ENCODE measurements around the gene PCNT.

DNA sequence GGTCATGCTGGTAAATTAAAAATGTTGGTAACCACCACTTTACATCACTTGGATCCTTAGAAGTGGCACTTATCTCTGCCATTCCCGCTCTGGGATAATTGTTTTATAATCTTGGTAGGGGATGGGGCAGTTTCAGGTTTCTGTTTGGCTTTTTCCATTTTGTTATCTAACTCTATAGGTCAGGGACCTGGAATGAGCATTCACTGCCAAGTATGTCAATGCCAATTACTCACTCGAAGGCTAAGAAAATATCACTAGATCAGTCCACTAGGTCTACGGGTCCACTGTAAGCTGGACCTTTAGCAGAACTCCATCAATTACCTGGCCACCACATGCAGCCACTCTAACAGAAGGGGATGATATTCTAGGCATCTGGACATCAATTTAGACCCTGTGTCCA lies 130.2 kb downstream of the PCNT start:
- TF ChIP-seq, protein P1, sequence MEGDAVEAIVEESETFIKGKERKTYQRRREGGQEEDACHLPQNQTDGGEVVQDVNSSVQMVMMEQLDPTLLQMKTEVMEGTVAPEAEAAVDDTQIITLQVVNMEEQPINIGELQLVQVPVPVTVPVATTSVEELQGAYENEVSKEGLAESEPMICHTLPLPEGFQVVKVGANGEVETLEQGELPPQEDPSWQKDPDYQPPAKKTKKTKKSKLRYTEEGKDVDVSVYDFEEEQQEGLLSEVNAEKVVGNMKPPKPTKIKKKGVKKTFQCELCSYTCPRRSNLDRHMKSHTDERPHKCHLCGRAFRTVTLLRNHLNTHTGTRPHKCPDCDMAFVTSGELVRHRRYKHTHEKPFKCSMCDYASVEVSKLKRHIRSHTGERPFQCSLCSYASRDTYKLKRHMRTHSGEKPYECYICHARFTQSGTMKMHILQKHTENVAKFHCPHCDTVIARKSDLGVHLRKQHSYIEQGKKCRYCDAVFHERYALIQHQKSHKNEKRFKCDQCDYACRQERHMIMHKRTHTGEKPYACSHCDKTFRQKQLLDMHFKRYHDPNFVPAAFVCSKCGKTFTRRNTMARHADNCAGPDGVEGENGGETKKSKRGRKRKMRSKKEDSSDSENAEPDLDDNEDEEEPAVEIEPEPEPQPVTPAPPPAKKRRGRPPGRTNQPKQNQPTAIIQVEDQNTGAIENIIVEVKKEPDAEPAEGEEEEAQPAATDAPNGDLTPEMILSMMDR (IDR thresholded peaks at IDR 0.05): no peak
- TF ChIP-seq POLR2A (IDR thresholded peaks at IDR 0.05) (no peak), EP300 (IDR thresholded peaks at IDR 0.05) (no peak)
